Stimulated activated naive CD4-positive, alpha-beta T cell treated with Interleukin-2 at 50 U/mL for 16 hours (primary cell): Measurements from ENCODE around the gene C15orf62.

Experiments
- DNase-seq: peaks from one replicate; lab custom pipeline; 2025; lab: John Stamatoyannopoulos, UW

The C15orf62 gene

DNA sequence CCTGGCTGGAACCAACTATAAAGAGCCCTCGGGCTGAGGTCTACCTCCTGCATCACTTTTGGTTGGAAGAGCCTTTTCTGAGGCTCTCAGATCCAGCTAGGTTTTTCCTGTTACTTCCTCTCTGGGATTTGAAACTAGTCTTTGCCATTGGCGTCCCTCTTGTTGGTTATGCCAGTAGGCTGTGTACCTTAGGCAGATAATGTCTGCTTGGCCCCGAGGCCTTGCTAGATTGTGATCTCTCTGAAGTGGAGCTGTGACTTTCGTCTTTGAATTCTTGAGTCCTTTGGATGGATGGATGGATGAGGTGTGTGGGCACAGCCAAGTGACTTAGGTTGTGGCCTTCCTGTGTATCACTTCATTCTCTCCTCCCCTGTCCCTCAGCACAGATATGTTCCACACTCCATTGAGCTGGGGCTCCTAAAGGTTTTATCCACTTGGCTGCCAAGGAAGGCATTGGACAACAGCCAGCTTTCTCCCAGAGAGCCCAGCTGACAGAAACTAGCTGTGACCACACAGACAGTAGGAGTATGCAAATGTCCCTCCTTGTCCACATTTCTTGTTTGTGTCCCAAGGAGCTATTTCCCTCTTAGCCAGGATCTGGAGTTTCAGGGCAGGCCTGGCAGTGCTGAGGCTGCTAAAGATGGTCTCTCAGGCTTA is 45.4 kb downstream of the C15orf62 start:
- no peak for DNase-seq

DNA sequence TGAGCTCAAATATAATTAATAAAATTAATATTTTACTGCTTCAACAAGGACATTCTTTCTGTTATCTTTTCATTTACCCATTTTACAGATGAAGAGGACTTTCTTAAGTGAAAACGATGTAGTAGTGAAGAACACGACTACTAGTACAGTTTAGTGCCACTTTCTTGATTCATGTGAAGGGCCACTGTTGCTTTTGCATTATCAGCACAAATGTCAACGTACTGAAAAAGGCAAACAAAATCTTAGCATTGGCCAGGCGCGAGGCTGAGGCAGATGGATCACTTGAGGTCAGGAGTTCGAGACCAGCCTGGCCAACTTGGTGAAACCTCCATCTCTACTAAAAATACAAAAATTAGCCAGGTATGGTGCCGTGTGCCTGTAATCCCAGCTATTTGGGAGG is 49.3 kb downstream of the C15orf62 start:
- no peak for DNase-seq

- no peak for DNase-seq
Observed at GRCh38 chr15:40821195-40821594, 51.4 kb downstream of the C15orf62 start.
